GM12891 (cell line): ENCODE measurements around the gene SREBF2.

Experiments used
- DNase-seq: peaks from one replicate; pipeline ENCODE4 v3.0.0; 2011; ENCODE audit warnings: low spot score; ENCODE audit not compliant: insufficient read length
- FAIRE-seq: peaks from 2 replicates; lab custom pipeline; 2011; peaks lifted over from hg19 to GRCh38; lab: Jason Lieb, UNC
- PAX5 ChIP-seq: IDR thresholded peaks from 2 replicates; pipeline ENCODE4 v1.6.1; 2011; ENCODE audit warnings: low read length, moderate library complexity, mild to moderate bottlenecking; ENCODE audit not compliant: insufficient read depth, severe bottlenecking
- POLR2A ChIP-seq: IDR thresholded peaks from 2 replicates; pipeline ENCODE4 v1.6.1; 2011; ENCODE audit warnings: low read depth, low read length, control low read depth
- POLR2AphosphoS5 ChIP-seq: IDR thresholded peaks from 2 replicates; pipeline ENCODE4 v1.6.1; 2011; ENCODE audit warnings: low read depth, low read length, control low read depth
- POU2F2 ChIP-seq: IDR thresholded peaks from 2 replicates; pipeline ENCODE4 v1.6.1; 2011; ENCODE audit warnings: low read depth, mild to moderate bottlenecking, control low read depth, low read length, moderate library complexity
- SPI1 ChIP-seq: IDR thresholded peaks from 2 replicates; pipeline ENCODE4 v1.6.1; 2011; ENCODE audit warnings: low read depth, low read length, control low read depth
- TAF1 ChIP-seq: IDR thresholded peaks from 2 replicates; pipeline ENCODE4 v1.6.1; 2011; ENCODE audit warnings: low read depth, low read length, control low read depth

SREBF2 gene

GRCh38 chr22:41874090-41874489 is 41.2 kb downstream of the SREBF2 start:
- no peak for FAIRE-seq
- DNase-seq = no peak
- no peak for TF ChIP-seq POLR2AphosphoS5
- no peak for TF ChIP-seq SPI1
- TF ChIP-seq POU2F2 = no peak
- no peak for TF ChIP-seq PAX5
- no peak for TF ChIP-seq TAF1
- TF ChIP-seq POLR2A = no peak

- DNase-seq (no peak), FAIRE-seq (no peak)
- TF ChIP-seq SPI1 (no peak), POLR2AphosphoS5 (no peak), PAX5 (no peak), POLR2A (no peak), TAF1 (no peak), POU2F2 (no peak)
Measured at GRCh38 chr22:41875531-41876270, 42.8 kb downstream of the SREBF2 start.

- TF ChIP-seq TAF1 = no peak
- no peak for TF ChIP-seq POLR2AphosphoS5
- TF ChIP-seq PAX5 = no peak
- no peak for TF ChIP-seq POU2F2
- TF ChIP-seq POLR2A = no peak
- TF ChIP-seq SPI1 = no peak
- DNase-seq (no peak), FAIRE-seq (no peak)
Measured at GRCh38 chr22:41876275-41876674, 43.4 kb downstream of the SREBF2 start.

- TF ChIP-seq SPI1 = no peak
- FAIRE-seq (no peak), DNase-seq (no peak)
Measured at GRCh38 chr22:41876675-41877074, 43.8 kb downstream of the SREBF2 start.

DNA sequence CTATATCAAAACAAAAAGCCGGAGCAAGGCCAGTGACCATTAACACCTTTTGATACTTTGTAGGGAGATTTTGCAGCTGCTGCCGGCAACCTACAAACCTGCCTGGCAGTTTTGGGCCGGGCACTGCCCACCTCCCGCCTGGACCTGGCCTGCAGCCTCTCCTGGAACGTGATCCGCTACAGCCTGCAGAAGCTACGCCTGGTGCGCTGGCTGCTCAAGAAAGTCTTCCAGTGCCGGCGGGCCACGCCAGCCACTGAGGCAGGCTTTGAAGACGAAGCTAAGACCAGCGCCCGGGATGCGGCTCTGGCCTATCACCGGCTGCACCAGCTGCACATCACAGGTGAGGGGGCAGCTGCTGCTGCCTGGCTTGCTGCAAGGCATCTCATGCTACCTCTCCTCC is 47.7 kb downstream of the SREBF2 start:
- no peak for TF ChIP-seq POU2F2
- no peak for TF ChIP-seq POLR2AphosphoS5
- no peak for TF ChIP-seq POLR2A
- no peak for DNase-seq
- no peak for FAIRE-seq

DNA sequence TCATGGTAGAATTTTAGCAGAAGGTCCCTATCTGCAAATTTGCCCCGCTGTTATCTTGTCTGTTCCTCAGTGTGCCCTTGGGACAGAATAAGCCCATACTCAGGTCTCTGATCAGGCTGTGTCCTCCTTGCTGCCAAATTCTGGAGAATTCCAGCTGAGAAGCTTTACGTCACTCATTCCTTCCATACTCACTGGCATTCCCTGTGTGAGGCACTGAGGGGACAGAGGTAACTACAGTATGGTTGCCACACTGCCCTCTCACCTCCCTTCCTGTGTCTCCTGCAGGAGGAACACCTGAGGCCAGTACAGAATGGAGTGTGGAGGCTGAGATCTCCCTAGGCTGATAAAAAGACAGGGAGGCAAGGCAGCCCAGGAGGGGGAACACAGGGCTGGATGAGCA is 50.5 kb downstream of the SREBF2 start:
- TF ChIP-seq TAF1 = no peak
- no peak for TF ChIP-seq POU2F2
- TF ChIP-seq SPI1 = no peak
- TF ChIP-seq POLR2A = no peak
- TF ChIP-seq POLR2AphosphoS5 = no peak
- no peak for TF ChIP-seq PAX5
- no peak for DNase-seq

DNA sequence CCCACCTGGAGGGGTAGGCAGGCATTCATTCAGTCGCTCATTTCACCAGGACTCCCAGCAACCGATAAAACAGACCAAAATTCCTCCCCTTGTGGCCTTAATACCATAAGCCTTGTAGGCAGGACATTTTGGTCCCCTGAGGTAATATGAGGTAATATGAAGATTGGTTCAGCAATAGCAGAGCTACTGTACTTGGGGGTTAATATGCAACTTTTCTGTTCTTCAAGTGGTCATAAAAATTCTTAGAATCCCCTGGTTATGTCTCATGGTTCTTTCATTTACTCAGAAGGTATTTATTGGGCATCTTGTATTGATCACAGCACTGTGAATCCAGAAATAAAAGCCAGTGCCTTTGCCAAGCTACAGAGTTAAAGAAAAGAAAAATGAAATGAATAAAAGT is 52.2 kb downstream of the SREBF2 start:
- DNase-seq (no peak), FAIRE-seq (no peak)
- TF ChIP-seq TAF1 = no peak
- no peak for TF ChIP-seq SPI1
- TF ChIP-seq PAX5 = no peak
- TF ChIP-seq POU2F2 = no peak
- no peak for TF ChIP-seq POLR2AphosphoS5
- TF ChIP-seq POLR2A = no peak

More for the DNA sequence above, 50.5 kb downstream of the SREBF2 start:
- no peak for FAIRE-seq

GRCh38 chr22:41885516-41885915 is 52.6 kb downstream of the SREBF2 start:
- DNase-seq = no peak
- FAIRE-seq = peak; percentile 51
- TF ChIP-seq PAX5 (no peak), SPI1 (no peak), POLR2AphosphoS5 (no peak), TAF1 (no peak)

DNA sequence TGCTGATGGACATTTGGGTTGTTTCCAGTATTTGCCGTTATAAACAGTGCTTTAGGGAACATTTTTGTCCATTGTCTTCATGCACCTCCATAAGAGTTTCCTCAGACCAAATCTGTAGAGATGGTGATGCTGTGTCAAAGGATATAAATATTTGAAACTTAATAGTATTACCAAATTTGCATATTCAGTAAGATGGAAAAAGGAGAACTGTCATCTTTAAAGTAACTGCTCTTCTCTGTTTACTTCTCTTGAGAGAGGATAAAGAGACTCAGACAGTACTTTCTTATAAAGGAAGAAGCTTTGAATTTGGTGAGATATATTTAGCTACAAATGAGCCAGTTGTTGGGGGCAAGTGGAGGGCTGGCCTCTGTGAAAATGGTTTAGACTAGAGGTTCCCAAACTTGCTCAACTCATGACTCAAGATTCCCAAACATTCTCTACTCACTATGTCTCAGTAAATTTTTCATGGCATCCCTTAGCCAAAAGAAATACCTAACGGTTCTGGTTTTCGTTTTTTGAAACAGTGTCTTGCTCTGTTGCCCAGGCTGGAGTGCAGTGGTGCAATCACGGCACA is 55.8 kb downstream of the SREBF2 start:
- DNase-seq (no peak), FAIRE-seq (peak; percentile 31)
- TF ChIP-seq POLR2AphosphoS5 (no peak), PAX5 (no peak), SPI1 (no peak), POU2F2 (no peak), TAF1 (no peak), POLR2A (no peak)

DNA sequence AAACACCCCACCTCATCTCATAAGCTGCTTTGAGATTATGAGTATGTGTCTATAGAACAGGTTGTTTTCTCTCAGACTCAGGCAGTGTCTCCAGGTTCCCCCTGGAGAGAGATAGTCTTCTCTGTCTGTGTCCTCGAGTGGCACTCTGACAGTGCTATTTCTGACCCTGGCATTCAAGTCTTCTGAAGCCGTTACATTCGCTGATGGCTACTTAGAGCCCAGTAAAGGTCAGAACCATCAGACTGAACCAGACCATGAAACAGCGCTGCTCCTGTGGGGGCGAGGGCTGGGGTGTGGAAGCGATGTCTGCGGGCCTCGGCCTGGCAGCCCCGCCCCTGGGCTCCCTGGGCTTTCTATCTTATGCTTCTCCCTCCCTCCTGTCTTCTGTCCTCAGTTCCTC is 58.5 kb downstream of the SREBF2 start:
- no peak for FAIRE-seq
- DNase-seq = no peak

More for the DNA sequence above, 58.5 kb downstream of the SREBF2 start:
- no peak for TF ChIP-seq POLR2AphosphoS5
- no peak for TF ChIP-seq SPI1
- no peak for TF ChIP-seq POU2F2
- TF ChIP-seq TAF1 = no peak
- TF ChIP-seq POLR2A = no peak
- no peak for TF ChIP-seq PAX5
